GM23338 (cell line): ENCODE measurements around the gene CACNA1C. TPM values are rescaled to one million over a fixed set of nuclear protein-coding genes. Genes with fewer than 3 reads are reported as not detected.

Source experiments
- ATAC-seq: fragments of 200-7000 bp; cut with Tn5 transposase; 3 replicates; pipeline ENCODE4 v1.9.1; 2020
- DNase-seq: peaks from one replicate; pipeline ENCODE4 v3.0.0-alpha.2; 2015; ENCODE audit warnings: low spot score
- H2AFZ ChIP-seq: fragments of 200-600 bp; sonication (generic); 2 replicates; pipeline ENCODE4 v1.8.0; 2016; ENCODE audit warnings: antibody characterized with exemption, mild to moderate bottlenecking, moderate library complexity
- H3F3A ChIP-seq: fragments of 200-600 bp; sonication (generic); replicated peaks from 2 replicates; pipeline ENCODE4 v1.8.0; 2017; ENCODE audit warnings: antibody characterized with exemption, mixed run types, low read depth
- H3K27ac ChIP-seq: fragments of 200-600 bp; sonication (generic); 2 replicates; pipeline ENCODE4 v1.6.1; 2016; ENCODE audit warnings: low read depth
- H3K27me3 ChIP-seq: fragments of 200-600 bp; sonication (generic); 2 replicates; pipeline ENCODE4 v1.8.0; 2016; ENCODE audit warnings: mild to moderate bottlenecking, mixed run types, moderate library complexity; ENCODE audit not compliant: insufficient read depth
- H3K36me3 ChIP-seq: fragments of 200-600 bp; sonication (generic); 2 replicates; pipeline ENCODE4 v1.8.0; 2016; ENCODE audit warnings: mild to moderate bottlenecking; ENCODE audit not compliant: insufficient read depth
- H3K4me1 ChIP-seq: fragments of 200-600 bp; sonication (generic); 2 replicates; pipeline ENCODE4 v1.8.0; 2016; ENCODE audit warnings: mild to moderate bottlenecking, moderate library complexity; ENCODE audit not compliant: insufficient read depth
- H3K4me2 ChIP-seq: fragments of 200-600 bp; sonication (generic); 2 replicates; pipeline ENCODE4 v1.7.1; 2017; ENCODE audit warnings: mixed run types
- H3K4me3 ChIP-seq: fragments of 200-600 bp; sonication (generic); 2 replicates; pipeline ENCODE4 v1.6.1; 2016; ENCODE audit warnings: mixed run types
- H3K79me2 ChIP-seq: fragments of 200-600 bp; sonication (generic); replicated peaks from 2 replicates; pipeline ENCODE4 v1.8.0; 2017; ENCODE audit warnings: mild to moderate bottlenecking; ENCODE audit not compliant: insufficient read depth
- H3K9me2 ChIP-seq: fragments of 200-600 bp; sonication (generic); 2 replicates; pipeline ENCODE4 v1.8.0; 2017; ENCODE audit not compliant: insufficient read depth
- H4K20me1 ChIP-seq: fragments of 200-600 bp; sonication (generic); replicated peaks from 2 replicates; pipeline ENCODE4 v1.8.0; 2017; ENCODE audit warnings: mild to moderate bottlenecking; ENCODE audit not compliant: insufficient read depth
- H3K27ac Mint-ChIP-seq: 2 replicates; pipeline ENCODE4 v1.8.0; 2020; ENCODE audit warnings: inconsistent platforms, mild to moderate bottlenecking, moderate library complexity, mixed read lengths
- H3K27me3 Mint-ChIP-seq: 3 replicates; pipeline ENCODE4 v1.8.0; 2022; ENCODE audit warnings: low read depth, mild to moderate bottlenecking, moderate library complexity, mixed read lengths, inconsistent platforms; ENCODE audit not compliant: insufficient read depth, poor library complexity
- H3K36me3 Mint-ChIP-seq: 3 replicates; pipeline ENCODE4 v1.8.0; 2021; ENCODE audit warnings: low read depth, mild to moderate bottlenecking, inconsistent platforms, moderate library complexity, mixed read lengths
- H3K4me1 Mint-ChIP-seq: 3 replicates; pipeline ENCODE4 v1.8.0; 2020; ENCODE audit warnings: mild to moderate bottlenecking, inconsistent platforms, mixed read lengths
- H3K4me3 Mint-ChIP-seq: 3 replicates; pipeline ENCODE4 v1.8.0; 2021; ENCODE audit warnings: moderate library complexity, mild to moderate bottlenecking, inconsistent platforms, mixed read lengths
- H3K9me3 Mint-ChIP-seq: 3 replicates; pipeline ENCODE4 v1.8.0; 2020; ENCODE audit warnings: moderate library complexity, mild to moderate bottlenecking, inconsistent platforms, mixed read lengths
- CREB1 ChIP-seq: fragments of 250-450 bp; sonication (Bioruptor Pico); IDR thresholded peaks from 2 replicates; pipeline ENCODE4 v1.5.0; 2020; ENCODE audit warnings: low read depth, mild to moderate bottlenecking, moderate library complexity
- EZH2 ChIP-seq: fragments of 200-600 bp; sonication (generic); IDR thresholded peaks from one replicate; pipeline ENCODE4 v1.8.0; 2017; ENCODE audit warnings: antibody characterized with exemption, mild to moderate bottlenecking, low read depth; ENCODE audit not compliant: unreplicated experiment
- EZH2phosphoT487 ChIP-seq: fragments of 200-600 bp; sonication (generic); IDR thresholded peaks from one replicate; pipeline ENCODE4 v1.8.1; 2018; ENCODE audit warnings: antibody characterized with exemption; ENCODE audit not compliant: unreplicated experiment
- JUNB ChIP-seq: IDR thresholded peaks from one replicate; pipeline ENCODE4 v1.6.1; 2016; ENCODE audit warnings: antibody characterized with exemption; ENCODE audit not compliant: unreplicated experiment
- NANOG ChIP-seq: IDR thresholded peaks from 2 replicates; pipeline ENCODE4 v1.6.1; 2016; ENCODE audit warnings: antibody characterized with exemption, borderline replicate concordance
- POLR2AphosphoS5 ChIP-seq: IDR thresholded peaks from 2 replicates; pipeline ENCODE4 v1.6.1; 2016; ENCODE audit warnings: antibody characterized with exemption, low read depth
- STAT1 ChIP-seq: IDR thresholded peaks from one replicate; pipeline ENCODE4 v1.6.1; 2016; ENCODE audit warnings: antibody characterized with exemption; ENCODE audit not compliant: unreplicated experiment
- ZNF114 ChIP-seq: fragments of 250-450 bp; sonication (Bioruptor Pico); IDR thresholded peaks from 2 replicates; pipeline ENCODE4 v1.5.0; 2020; ENCODE audit warnings: mild to moderate bottlenecking, moderate library complexity
- ZNF331 ChIP-seq: fragments of 250-450 bp; sonication (Bioruptor Pico); IDR thresholded peaks from 2 replicates; pipeline ENCODE4 v1.5.0; 2020; ENCODE audit warnings: low read depth, mild to moderate bottlenecking, moderate library complexity
- polyA plus RNA-seq: library from polyadenylated mRNA; unstranded; fragments of >200 nt; fragmentation: Nextera tagmentation; extraction: Ambion mirVana; gene quantifications from 2 replicates; pipeline ENCODE4 v1.2.1, GENCODE V29; 2016
- total RNA-seq: library from RNA; depleted of rRNA; stranded (reverse); fragments of >200 nt; shearing (Covaris generic); gene quantifications from 2 replicates; pipeline ENCODE4 v1.2.3, GENCODE V29; 2014
- TF ChIP-seq, protein P1 (sequence below): IDR thresholded peaks from 2 replicates; pipeline ENCODE4 v1.6.1; 2016; ENCODE audit warnings: antibody characterized with exemption
- TF ChIP-seq, protein P2 (sequence below), 2 experiments: fragments of 200-600 bp in 1 of 2; sonication (generic) in 1 of 2; conservative IDR thresholded peaks; 2 replicates each; pipeline versions ENCODE4 v1.5.1 to v1.6.1; 2016 to 2017; ENCODE audit warnings: antibody characterized with exemption in 2 of 2, low read depth in 2 of 2, mild to moderate bottlenecking in 2 of 2, moderate library complexity in 1 of 2
- TF ChIP-seq, protein P3 (sequence below): IDR thresholded peaks from one replicate; pipeline ENCODE4 v1.6.1; 2018; ENCODE audit warnings: antibody characterized with exemption; ENCODE audit not compliant: unreplicated experiment
- TF ChIP-seq, protein P4 (sequence below): fragments of 250-450 bp; sonication (Bioruptor Pico); IDR thresholded peaks from 2 replicates; pipeline ENCODE4 v1.5.0; 2020; ENCODE audit warnings: mild to moderate bottlenecking, moderate library complexity

Gene CACNA1C
- total and polyA plus RNA-seq, 2 experiments from 2014 or later: 0.78 to 2.1 TPM

DNA sequence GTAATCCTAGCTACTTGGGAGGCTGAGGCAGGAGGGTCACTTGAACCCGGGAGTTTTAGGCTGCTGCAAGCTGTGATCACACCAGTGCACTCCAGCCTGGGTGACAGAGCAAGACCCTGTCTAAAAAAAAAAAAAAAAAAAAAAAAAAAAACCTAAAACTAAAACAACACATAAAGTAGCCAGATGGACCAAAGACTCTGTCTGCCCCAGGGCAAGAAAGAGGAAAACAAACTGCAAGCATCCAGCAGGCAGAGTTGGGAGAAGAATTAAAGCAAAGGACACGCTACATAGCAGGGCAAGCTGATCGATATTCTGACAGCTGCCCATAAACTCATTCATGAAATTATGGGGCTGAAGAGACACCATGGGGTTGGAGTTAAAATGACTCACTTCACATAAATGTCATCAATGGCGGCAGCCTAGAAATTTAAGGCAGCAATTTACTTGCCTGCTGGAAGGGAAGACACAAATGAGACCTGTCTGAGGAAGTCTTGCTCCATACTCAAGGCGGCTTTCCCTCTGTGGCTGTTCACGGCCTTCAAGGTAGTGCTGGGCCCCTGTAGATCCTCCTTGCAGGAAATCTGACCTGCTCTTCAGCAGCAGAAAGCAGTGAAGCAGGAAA, 482.9 kb downstream of the CACNA1C start:
- H3K4me2 ChIP-seq: no peak overlapping the region
- H3K9me3 Mint-ChIP-seq: no peaks in the 10 kb centered on the region; the same call in 2 of the 3 replicates
- no peaks in the 10 kb centered on the region for H3F3A ChIP-seq
- no peaks in the 10 kb centered on the region for H3K4me1 ChIP-seq
- H3K79me2 ChIP-seq: no peaks in the 10 kb centered on the region
- no peaks in the 10 kb centered on the region for H3K9me2 ChIP-seq
- H3K4me1 Mint-ChIP-seq: peaks cover 21% of the 10 kb centered on the region
- no peak overlapping the region for H3K27ac ChIP-seq
- H3K27me3 ChIP-seq: no peaks in the 10 kb centered on the region
- H4K20me1 ChIP-seq: no peaks in the 10 kb centered on the region
- DNase-seq: no peak
- peaks cover 4% of the 10 kb centered on the region for H3K27me3 Mint-ChIP-seq
- H3K4me3 ChIP-seq: no peak overlapping the region
- H3K27ac Mint-ChIP-seq: no peak overlapping the region
- no peak overlapping the region for H2AFZ ChIP-seq
- ATAC-seq: no peak
- no peak overlapping the region for H3K4me3 Mint-ChIP-seq
- H3K36me3 ChIP-seq: no peaks in the 10 kb centered on the region
- TF ChIP-seq, protein P1, sequence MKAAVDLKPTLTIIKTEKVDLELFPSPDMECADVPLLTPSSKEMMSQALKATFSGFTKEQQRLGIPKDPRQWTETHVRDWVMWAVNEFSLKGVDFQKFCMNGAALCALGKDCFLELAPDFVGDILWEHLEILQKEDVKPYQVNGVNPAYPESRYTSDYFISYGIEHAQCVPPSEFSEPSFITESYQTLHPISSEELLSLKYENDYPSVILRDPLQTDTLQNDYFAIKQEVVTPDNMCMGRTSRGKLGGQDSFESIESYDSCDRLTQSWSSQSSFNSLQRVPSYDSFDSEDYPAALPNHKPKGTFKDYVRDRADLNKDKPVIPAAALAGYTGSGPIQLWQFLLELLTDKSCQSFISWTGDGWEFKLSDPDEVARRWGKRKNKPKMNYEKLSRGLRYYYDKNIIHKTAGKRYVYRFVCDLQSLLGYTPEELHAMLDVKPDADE: no peak
- TF ChIP-seq EZH2 (no peak), POLR2AphosphoS5 (no peak), CREB1 (no peak), STAT1 (no peak), JUNB (no peak), EZH2phosphoT487 (no peak), NANOG (no peak), ZNF331 (CRISPR knock-in tag) (no peak), ZNF114 (no peak)
- TF ChIP-seq, protein P2, sequence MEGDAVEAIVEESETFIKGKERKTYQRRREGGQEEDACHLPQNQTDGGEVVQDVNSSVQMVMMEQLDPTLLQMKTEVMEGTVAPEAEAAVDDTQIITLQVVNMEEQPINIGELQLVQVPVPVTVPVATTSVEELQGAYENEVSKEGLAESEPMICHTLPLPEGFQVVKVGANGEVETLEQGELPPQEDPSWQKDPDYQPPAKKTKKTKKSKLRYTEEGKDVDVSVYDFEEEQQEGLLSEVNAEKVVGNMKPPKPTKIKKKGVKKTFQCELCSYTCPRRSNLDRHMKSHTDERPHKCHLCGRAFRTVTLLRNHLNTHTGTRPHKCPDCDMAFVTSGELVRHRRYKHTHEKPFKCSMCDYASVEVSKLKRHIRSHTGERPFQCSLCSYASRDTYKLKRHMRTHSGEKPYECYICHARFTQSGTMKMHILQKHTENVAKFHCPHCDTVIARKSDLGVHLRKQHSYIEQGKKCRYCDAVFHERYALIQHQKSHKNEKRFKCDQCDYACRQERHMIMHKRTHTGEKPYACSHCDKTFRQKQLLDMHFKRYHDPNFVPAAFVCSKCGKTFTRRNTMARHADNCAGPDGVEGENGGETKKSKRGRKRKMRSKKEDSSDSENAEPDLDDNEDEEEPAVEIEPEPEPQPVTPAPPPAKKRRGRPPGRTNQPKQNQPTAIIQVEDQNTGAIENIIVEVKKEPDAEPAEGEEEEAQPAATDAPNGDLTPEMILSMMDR (conservative IDR thresholded peaks at IDR 0.05; ENCODE audit: low read depth in 2 of 2): no peak
- TF ChIP-seq, protein P3, sequence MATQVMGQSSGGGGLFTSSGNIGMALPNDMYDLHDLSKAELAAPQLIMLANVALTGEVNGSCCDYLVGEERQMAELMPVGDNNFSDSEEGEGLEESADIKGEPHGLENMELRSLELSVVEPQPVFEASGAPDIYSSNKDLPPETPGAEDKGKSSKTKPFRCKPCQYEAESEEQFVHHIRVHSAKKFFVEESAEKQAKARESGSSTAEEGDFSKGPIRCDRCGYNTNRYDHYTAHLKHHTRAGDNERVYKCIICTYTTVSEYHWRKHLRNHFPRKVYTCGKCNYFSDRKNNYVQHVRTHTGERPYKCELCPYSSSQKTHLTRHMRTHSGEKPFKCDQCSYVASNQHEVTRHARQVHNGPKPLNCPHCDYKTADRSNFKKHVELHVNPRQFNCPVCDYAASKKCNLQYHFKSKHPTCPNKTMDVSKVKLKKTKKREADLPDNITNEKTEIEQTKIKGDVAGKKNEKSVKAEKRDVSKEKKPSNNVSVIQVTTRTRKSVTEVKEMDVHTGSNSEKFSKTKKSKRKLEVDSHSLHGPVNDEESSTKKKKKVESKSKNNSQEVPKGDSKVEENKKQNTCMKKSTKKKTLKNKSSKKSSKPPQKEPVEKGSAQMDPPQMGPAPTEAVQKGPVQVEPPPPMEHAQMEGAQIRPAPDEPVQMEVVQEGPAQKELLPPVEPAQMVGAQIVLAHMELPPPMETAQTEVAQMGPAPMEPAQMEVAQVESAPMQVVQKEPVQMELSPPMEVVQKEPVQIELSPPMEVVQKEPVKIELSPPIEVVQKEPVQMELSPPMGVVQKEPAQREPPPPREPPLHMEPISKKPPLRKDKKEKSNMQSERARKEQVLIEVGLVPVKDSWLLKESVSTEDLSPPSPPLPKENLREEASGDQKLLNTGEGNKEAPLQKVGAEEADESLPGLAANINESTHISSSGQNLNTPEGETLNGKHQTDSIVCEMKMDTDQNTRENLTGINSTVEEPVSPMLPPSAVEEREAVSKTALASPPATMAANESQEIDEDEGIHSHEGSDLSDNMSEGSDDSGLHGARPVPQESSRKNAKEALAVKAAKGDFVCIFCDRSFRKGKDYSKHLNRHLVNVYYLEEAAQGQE: no peak
- TF ChIP-seq, protein P4, sequence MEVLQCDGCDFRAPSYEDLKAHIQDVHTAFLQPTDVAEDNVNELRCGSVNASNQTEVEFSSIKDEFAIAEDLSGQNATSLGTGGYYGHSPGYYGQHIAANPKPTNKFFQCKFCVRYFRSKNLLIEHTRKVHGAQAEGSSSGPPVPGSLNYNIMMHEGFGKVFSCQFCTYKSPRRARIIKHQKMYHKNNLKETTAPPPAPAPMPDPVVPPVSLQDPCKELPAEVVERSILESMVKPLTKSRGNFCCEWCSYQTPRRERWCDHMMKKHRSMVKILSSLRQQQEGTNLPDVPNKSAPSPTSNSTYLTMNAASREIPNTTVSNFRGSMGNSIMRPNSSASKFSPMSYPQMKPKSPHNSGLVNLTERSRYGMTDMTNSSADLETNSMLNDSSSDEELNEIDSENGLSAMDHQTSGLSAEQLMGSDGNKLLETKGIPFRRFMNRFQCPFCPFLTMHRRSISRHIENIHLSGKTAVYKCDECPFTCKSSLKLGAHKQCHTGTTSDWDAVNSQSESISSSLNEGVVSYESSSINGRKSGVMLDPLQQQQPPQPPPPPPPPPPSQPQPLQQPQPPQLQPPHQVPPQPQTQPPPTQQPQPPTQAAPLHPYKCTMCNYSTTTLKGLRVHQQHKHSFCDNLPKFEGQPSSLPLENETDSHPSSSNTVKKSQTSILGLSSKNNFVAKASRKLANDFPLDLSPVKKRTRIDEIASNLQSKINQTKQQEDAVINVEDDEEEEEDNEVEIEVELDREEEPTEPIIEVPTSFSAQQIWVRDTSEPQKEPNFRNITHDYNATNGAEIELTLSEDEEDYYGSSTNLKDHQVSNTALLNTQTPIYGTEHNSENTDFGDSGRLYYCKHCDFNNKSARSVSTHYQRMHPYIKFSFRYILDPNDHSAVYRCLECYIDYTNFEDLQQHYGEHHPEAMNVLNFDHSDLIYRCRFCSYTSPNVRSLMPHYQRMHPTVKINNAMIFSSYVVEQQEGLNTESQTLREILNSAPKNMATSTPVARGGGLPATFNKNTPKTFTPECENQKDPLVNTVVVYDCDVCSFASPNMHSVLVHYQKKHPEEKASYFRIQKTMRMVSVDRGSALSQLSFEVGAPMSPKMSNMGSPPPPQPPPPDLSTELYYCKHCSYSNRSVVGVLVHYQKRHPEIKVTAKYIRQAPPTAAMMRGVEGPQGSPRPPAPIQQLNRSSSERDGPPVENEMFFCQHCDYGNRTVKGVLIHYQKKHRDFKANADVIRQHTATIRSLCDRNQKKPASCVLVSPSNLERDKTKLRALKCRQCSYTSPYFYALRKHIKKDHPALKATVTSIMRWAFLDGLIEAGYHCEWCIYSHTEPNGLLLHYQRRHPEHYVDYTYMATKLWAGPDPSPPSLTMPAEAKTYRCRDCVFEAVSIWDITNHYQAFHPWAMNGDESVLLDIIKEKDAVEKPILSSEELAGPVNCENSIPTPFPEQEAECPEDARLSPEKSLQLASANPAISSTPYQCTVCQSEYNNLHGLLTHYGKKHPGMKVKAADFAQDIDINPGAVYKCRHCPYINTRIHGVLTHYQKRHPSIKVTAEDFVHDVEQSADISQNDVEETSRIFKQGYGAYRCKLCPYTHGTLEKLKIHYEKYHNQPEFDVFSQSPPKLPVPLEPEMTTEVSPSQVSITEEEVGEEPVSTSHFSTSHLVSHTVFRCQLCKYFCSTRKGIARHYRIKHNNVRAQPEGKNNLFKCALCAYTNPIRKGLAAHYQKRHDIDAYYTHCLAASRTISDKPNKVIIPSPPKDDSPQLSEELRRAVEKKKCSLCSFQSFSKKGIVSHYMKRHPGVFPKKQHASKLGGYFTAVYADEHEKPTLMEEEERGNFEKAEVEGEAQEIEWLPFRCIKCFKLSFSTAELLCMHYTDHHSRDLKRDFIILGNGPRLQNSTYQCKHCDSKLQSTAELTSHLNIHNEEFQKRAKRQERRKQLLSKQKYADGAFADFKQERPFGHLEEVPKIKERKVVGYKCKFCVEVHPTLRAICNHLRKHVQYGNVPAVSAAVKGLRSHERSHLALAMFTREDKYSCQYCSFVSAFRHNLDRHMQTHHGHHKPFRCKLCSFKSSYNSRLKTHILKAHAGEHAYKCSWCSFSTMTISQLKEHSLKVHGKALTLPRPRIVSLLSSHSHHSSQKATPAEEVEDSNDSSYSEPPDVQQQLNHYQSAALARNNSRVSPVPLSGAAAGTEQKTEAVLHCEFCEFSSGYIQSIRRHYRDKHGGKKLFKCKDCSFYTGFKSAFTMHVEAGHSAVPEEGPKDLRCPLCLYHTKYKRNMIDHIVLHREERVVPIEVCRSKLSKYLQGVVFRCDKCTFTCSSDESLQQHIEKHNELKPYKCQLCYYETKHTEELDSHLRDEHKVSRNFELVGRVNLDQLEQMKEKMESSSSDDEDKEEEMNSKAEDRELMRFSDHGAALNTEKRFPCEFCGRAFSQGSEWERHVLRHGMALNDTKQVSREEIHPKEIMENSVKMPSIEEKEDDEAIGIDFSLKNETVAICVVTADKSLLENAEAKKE (CRISPR knock-in tag): no peak
- H3K36me3 Mint-ChIP-seq: no peaks in the 10 kb centered on the region
